Ishikawa (cell line): ENCODE measurements around the gene SNED1.

Experiments
- CEBPB ChIP-seq: IDR thresholded peaks from 2 replicates; pipeline ENCODE4 v1.6.1; 2012
- CREB1 ChIP-seq: IDR thresholded peaks from 2 replicates; pipeline ENCODE4 v1.6.1; 2012; ENCODE audit warnings: low read depth
- EGR1 ChIP-seq: IDR thresholded peaks from 2 replicates; pipeline ENCODE4 v1.6.1; 2012
- EP300 ChIP-seq: IDR thresholded peaks from 2 replicates; pipeline ENCODE4 v1.6.1; 2012; ENCODE audit warnings: borderline replicate concordance
- FOXM1 ChIP-seq: IDR thresholded peaks from 2 replicates; pipeline ENCODE4 v1.6.1; 2012; ENCODE audit warnings: low read depth, borderline replicate concordance
- NFIC ChIP-seq: IDR thresholded peaks from 2 replicates; pipeline ENCODE4 v1.6.1; 2012
- RAD21 ChIP-seq: IDR thresholded peaks from 2 replicates; pipeline ENCODE4 v1.6.1; 2012; ENCODE audit warnings: low read depth
- TAF1 ChIP-seq: IDR thresholded peaks from 2 replicates; pipeline ENCODE4 v1.6.1; 2012; ENCODE audit warnings: low read depth, mild to moderate bottlenecking
- TCF12 ChIP-seq: IDR thresholded peaks from 2 replicates; pipeline ENCODE4 v1.6.1; 2012; ENCODE audit warnings: low read depth
- TEAD4 ChIP-seq: IDR thresholded peaks from 2 replicates; pipeline ENCODE4 v1.6.1; 2012
- YY1 ChIP-seq: IDR thresholded peaks from 2 replicates; pipeline ENCODE4 v1.6.1; 2012; ENCODE audit warnings: low read depth
- ZBTB7A ChIP-seq: IDR thresholded peaks from 2 replicates; pipeline ENCODE4 v1.6.1; 2012; ENCODE audit warnings: low read depth
- TF ChIP-seq, protein P1 (sequence below): IDR thresholded peaks from 2 replicates; pipeline ENCODE4 v1.6.1; 2012
- TF ChIP-seq, protein P2 (sequence below): IDR thresholded peaks from 2 replicates; pipeline ENCODE4 v1.6.1; 2012
- TF ChIP-seq, protein P3 (sequence below): IDR thresholded peaks from 2 replicates; pipeline ENCODE4 v1.6.1; 2012; ENCODE audit warnings: low read depth, mild to moderate bottlenecking

The SNED1 gene

DNA sequence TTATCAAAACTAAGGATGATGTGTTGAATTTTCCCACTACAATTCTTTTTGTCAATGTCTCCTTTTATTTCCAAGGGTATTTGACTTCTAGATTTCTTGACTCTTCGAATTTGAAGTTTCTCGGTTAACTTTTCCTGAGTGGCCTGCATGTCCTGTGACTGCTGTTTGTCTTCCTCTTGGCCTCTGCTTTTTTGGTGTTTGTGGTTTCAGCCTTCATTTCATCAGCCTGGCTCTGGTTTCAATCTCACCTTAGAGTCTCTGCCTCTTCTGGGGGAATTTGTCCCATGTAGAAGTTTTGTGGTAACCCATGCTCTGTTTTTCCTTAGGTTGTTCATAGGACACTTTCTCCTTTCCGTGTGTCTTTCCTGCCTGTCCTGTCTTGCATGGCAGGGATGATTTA, 28.3 kb upstream of the SNED1 start:
- no peak for TF ChIP-seq FOXM1
- no peak for TF ChIP-seq EGR1
- no peak for TF ChIP-seq NFIC
- no peak for TF ChIP-seq YY1
- TF ChIP-seq TEAD4: no peak
- TF ChIP-seq CEBPB: no peak
- no peak for TF ChIP-seq TCF12
- no peak for TF ChIP-seq RAD21
- TF ChIP-seq TAF1: no peak
- no peak for TF ChIP-seq EP300
- TF ChIP-seq, protein P1, sequence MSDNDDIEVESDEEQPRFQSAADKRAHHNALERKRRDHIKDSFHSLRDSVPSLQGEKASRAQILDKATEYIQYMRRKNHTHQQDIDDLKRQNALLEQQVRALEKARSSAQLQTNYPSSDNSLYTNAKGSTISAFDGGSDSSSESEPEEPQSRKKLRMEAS: no peak
- TF ChIP-seq ZBTB7A: no peak
- TF ChIP-seq, protein P2, sequence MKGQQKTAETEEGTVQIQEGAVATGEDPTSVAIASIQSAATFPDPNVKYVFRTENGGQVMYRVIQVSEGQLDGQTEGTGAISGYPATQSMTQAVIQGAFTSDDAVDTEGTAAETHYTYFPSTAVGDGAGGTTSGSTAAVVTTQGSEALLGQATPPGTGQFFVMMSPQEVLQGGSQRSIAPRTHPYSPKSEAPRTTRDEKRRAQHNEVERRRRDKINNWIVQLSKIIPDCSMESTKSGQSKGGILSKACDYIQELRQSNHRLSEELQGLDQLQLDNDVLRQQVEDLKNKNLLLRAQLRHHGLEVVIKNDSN: no peak
- no peak for TF ChIP-seq CREB1
- TF ChIP-seq, protein P3, sequence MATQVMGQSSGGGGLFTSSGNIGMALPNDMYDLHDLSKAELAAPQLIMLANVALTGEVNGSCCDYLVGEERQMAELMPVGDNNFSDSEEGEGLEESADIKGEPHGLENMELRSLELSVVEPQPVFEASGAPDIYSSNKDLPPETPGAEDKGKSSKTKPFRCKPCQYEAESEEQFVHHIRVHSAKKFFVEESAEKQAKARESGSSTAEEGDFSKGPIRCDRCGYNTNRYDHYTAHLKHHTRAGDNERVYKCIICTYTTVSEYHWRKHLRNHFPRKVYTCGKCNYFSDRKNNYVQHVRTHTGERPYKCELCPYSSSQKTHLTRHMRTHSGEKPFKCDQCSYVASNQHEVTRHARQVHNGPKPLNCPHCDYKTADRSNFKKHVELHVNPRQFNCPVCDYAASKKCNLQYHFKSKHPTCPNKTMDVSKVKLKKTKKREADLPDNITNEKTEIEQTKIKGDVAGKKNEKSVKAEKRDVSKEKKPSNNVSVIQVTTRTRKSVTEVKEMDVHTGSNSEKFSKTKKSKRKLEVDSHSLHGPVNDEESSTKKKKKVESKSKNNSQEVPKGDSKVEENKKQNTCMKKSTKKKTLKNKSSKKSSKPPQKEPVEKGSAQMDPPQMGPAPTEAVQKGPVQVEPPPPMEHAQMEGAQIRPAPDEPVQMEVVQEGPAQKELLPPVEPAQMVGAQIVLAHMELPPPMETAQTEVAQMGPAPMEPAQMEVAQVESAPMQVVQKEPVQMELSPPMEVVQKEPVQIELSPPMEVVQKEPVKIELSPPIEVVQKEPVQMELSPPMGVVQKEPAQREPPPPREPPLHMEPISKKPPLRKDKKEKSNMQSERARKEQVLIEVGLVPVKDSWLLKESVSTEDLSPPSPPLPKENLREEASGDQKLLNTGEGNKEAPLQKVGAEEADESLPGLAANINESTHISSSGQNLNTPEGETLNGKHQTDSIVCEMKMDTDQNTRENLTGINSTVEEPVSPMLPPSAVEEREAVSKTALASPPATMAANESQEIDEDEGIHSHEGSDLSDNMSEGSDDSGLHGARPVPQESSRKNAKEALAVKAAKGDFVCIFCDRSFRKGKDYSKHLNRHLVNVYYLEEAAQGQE: no peak

DNA sequence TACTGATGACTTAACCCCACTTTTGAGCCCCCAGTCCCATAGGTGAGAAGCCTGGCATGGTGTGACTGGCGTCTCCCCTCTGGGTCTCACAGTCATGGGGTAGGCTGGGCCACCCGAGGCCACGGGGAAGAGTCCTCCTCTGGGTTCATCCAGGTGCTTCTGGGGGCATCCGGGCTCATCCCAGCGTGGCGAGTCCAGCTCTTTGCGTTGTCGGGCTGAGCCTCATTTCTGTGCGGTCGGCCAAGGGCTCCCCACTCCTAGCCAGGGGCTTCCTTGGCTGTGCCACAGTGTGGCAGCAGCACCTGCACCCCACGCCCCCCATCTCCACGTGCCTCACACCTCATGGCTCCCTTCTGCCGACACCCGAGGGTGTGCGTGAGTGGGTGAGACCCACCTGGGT, 27.6 kb upstream of the SNED1 start:
- no peak for TF ChIP-seq RAD21
- TF ChIP-seq TAF1: no peak
- TF ChIP-seq FOXM1: no peak
- TF ChIP-seq YY1: no peak
- no peak for TF ChIP-seq NFIC
- TF ChIP-seq ZBTB7A: no peak
- no peak for TF ChIP-seq TCF12
- no peak for TF ChIP-seq CEBPB
- no peak for TF ChIP-seq TEAD4
- TF ChIP-seq EGR1: no peak
- TF ChIP-seq, protein P3: no peak
- TF ChIP-seq EP300: no peak
- TF ChIP-seq, protein P1: no peak
- TF ChIP-seq, protein P2: no peak
- TF ChIP-seq CREB1: no peak

DNA sequence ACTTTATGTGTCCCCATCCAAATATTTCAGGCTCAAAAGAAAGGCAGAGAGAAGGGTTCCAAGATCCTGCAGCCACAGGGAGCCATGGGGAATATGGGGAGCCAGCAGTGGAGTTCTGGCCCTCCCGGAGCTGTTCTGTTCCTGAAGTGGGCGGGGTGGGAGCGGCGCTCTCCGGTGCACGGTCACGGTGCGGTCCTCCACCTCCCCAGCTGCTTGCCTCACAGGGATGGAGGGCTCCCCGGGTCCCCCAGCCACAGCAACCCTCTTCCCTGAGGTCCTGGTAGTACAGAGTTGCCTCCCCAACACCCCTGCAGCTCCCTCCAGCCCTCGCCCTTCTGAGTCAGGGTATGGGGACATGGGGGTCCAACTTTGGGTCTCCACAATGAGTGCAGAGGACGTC, 26.2 kb upstream of the SNED1 start:
- TF ChIP-seq, protein P3: no peak
- TF ChIP-seq CREB1: no peak
- TF ChIP-seq, protein P1: no peak
- no peak for TF ChIP-seq CEBPB
- TF ChIP-seq EP300: no peak
- no peak for TF ChIP-seq RAD21
- no peak for TF ChIP-seq YY1
- no peak for TF ChIP-seq EGR1
- TF ChIP-seq TCF12: no peak
- no peak for TF ChIP-seq ZBTB7A
- TF ChIP-seq TEAD4: no peak
- no peak for TF ChIP-seq TAF1
- TF ChIP-seq NFIC: no peak
- no peak for TF ChIP-seq FOXM1
- TF ChIP-seq, protein P2: no peak
